BJ (cell line): ENCODE results near the gene PCAT6. TPM values are rescaled to one million over a fixed set of nuclear protein-coding genes. Genes with fewer than 3 reads are reported as not detected.

Experiments used
- CTCF ChIA-PET: fragments of 350-600 bp; formaldehyde crosslinking; extraction: SDS; loops from one replicate; lab custom pipeline; 2021; ENCODE audit warnings: antibody characterized with exemption, inconsistent platforms; lab: Yijun Ruan, JAX
- POLR2A ChIA-PET: fragments of 300-600 bp; sonication (Branson Sonifier 250); formaldehyde crosslinking; extraction: SDS; loops from one replicate; lab custom pipeline; 2021; ENCODE audit warnings: antibody characterized with exemption; lab: Charles Lee
- DNase-seq: peaks from one replicate; pipeline ENCODE4 v3.0.0-alpha.2; 2011; ENCODE audit warnings: low read depth
- H3K27me3 ChIP-seq: 2 replicates; pipeline ENCODE4 v1.6.0; 2011; ENCODE audit warnings: low read length; ENCODE audit not compliant: control insufficient read depth, insufficient read depth
- H3K36me3 ChIP-seq: 2 replicates; pipeline ENCODE4 v1.5.1; 2011; ENCODE audit warnings: low read length; ENCODE audit not compliant: control insufficient read depth, insufficient read depth
- H3K4me3 ChIP-seq: 2 replicates; pipeline ENCODE4 v1.5.1; 2011; ENCODE audit warnings: low read depth, mild to moderate bottlenecking, control low read depth, low read length
- CTCF ChIP-seq: IDR thresholded peaks from 2 replicates; pipeline ENCODE4 v1.5.1; 2011; ENCODE audit warnings: low read depth, mild to moderate bottlenecking, control low read depth, inconsistent platforms, low read length, moderate library complexity; ENCODE audit not compliant: insufficient read depth
- polyA plus RNA-seq: library from polyadenylated mRNA; depleted of rRNA; stranded (reverse); fragments of >200 nt; gene quantifications from 2 replicates; pipeline ENCODE4 v1.2.3, GENCODE V29; 2011

The PCAT6 gene
- polyA plus RNA-seq, 1 experiment, result 3.3 TPM

GRCh38 chr1:202796670-202797069 is 14.1 kb upstream of the PCAT6 start:
- ChIA-PET POLR2A (no interaction called here), CTCF (interaction anchor here (1.2 kb wide), 1 partner anchor 9 kb away, joined by 3 read pairs; no protein-coding TSS in a partner anchor)
- DNase-seq, result no peak
- peaks cover 9% of the 10 kb centered on the region for H3K36me3 ChIP-seq
- no peak for TF ChIP-seq CTCF
- no peak overlapping the region for H3K4me3 ChIP-seq
- H3K27me3 ChIP-seq, result no peaks in the 10 kb centered on the region

- no peak overlapping the region for H3K4me3 ChIP-seq
- peaks cover 9% of the 10 kb centered on the region for H3K36me3 ChIP-seq
- TF ChIP-seq CTCF, result no peak
- CTCF ChIA-PET, result no interaction called here
- POLR2A ChIA-PET, result no interaction called here
- H3K27me3 ChIP-seq, result no peaks in the 10 kb centered on the region
- no peak for DNase-seq
Observed at GRCh38 chr1:202798260-202798659, 12.5 kb upstream of the PCAT6 start.

- Histone ChIP-seq H3K36me3 (peaks cover 9% of the 10 kb centered on the region), H3K27me3 (no peaks in the 10 kb centered on the region), H3K4me3 (no peak overlapping the region)
- CTCF ChIA-PET, result interaction anchor here (0.8 kb wide), 1 partner anchor 23 kb away, joined by 3 read pairs; no protein-coding TSS in a partner anchor
- DNase-seq, result no peak
- TF ChIP-seq CTCF, result no peak
- POLR2A ChIA-PET, result no interaction called here
Observed at GRCh38 chr1:202798792-202799331, 11.9 kb upstream of the PCAT6 start.

GRCh38 chr1:202800742-202801141 is 10.0 kb upstream of the PCAT6 start:
- ChIA-PET CTCF (interaction anchor here (1.0 to 1.6 kb wide), 2 partner anchors 10 to 82 kb away, joined by 3 to 4 read pairs; partner anchors contain the start of gene PCAT6), POLR2A (interaction anchor here (0.6 kb wide), 1 partner anchor 13 kb away, joined by 4 read pairs; no protein-coding TSS in a partner anchor)
- Histone ChIP-seq H3K4me3 (no peak overlapping the region), H3K36me3 (peaks cover 9% of the 10 kb centered on the region), H3K27me3 (no peaks in the 10 kb centered on the region)
- TF ChIP-seq CTCF, result no peak
- DNase-seq, result no peak

- ChIA-PET CTCF (interaction anchor here (1.0 to 1.6 kb wide), 2 partner anchors 9 to 83 kb away, joined by 3 to 4 read pairs; partner anchors contain the start of gene PCAT6), POLR2A (interaction anchor here (0.5 to 0.6 kb wide), 2 partner anchors 10 to 13 kb away, joined by 3 to 4 read pairs; no protein-coding TSS in a partner anchor)
- DNase-seq, result no peak
Observed at GRCh38 chr1:202801175-202801574, 9.6 kb upstream of the PCAT6 start.

More at GRCh38 chr1:202801175-202801574, 9.6 kb upstream of the PCAT6 start:
- Histone ChIP-seq H3K36me3 (peaks cover 6% of the 10 kb centered on the region), H3K27me3 (no peaks in the 10 kb centered on the region), H3K4me3 (no peak overlapping the region)
- no peak for TF ChIP-seq CTCF
